ENCODE results near the gene CARMIL1.
"Not testable (repeated sequence)": the region's sequence is repeated elsewhere in the genome, so short reads cannot be mapped to it uniquely, and the experiment has no call there.

Gene CARMIL1

GRCh38 chr6:25441663-25442270, 162.6 kb downstream of the CARMIL1 start:
- DNase-seq (ENCODE audit: low spot score) = no peak

- DNase-seq (ENCODE audit: low spot score) = no peak
Measured at GRCh38 chr6:25442898-25443297, 163.7 kb downstream of the CARMIL1 start.

DNA sequence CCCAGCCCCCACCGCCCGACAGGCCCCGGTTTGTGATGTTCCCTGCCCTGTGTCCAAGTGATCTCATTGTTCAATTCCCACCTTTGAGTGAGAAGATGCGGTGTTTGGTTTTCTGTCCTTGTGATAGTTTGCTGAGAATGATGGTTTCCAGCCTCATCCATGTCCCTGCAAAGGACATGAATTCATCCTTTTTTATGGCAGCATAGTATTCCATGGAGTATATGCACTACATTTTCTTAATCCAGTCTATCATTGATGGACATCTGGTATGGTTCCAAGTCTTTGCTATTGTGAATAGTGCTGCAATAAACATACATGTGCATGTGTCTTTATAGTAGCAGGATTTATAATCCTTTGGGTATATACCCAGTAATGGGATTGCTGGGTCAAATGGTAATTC, 165.3 kb downstream of the CARMIL1 start:
- DNase-seq (ENCODE audit: low spot score) = not testable (repeated sequence)

DNA sequence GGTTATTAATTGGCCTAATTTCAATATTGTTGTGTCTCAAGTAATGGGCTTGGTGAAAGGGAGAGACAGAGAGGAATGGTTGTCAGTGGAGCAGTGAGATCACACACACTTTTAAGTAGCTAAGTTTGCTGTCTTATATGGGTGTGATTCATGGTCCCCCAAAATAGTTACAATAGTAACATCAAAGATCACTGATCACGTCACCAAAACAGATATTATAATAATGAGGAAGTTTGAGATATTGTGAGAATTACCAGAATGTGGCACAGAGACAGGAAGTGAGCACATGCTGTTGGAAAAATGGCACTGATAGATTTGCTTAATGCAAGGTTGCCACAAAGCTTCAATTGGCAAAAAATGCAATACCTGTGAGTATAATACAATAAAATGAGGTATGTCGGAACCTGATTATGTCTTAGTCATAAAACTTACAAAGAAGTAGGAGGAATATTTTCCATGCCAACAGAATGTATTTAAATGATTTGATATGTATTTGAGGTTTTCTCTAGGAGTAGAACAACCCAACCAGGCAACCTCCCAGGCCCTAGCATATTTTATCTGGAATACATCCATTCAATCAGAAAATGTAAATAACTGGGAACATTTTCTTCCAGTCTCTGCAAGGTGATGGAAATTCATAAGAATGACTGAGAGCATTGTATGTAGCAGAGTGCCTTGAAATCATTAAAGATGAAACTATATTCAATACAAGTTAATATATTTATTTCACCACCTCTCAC, 167.8 kb downstream of the CARMIL1 start:
- no peak for DNase-seq (ENCODE audit: low spot score)

DNA sequence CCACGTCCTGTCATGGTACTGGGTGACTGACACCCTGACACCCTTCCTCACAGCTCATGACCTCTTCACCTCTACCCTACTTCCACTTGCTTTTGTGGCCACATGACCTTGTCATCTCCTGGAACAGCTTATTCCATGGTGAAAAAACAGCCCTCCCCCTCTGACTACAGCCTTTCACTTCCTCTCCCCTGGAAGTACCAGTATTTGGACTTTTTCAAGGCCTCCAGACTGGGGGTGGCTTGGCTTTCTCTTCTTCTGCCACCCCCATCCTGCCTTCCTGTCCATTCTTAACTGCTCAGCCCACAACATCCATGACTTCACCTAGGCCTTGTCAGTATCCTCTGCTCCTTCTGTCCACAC, 168.4 kb downstream of the CARMIL1 start:
- no peak for DNase-seq (ENCODE audit: low spot score)

GRCh38 chr6:25448965-25449538, 169.9 kb downstream of the CARMIL1 start:
- no peak for DNase-seq (ENCODE audit: low spot score)

DNA sequence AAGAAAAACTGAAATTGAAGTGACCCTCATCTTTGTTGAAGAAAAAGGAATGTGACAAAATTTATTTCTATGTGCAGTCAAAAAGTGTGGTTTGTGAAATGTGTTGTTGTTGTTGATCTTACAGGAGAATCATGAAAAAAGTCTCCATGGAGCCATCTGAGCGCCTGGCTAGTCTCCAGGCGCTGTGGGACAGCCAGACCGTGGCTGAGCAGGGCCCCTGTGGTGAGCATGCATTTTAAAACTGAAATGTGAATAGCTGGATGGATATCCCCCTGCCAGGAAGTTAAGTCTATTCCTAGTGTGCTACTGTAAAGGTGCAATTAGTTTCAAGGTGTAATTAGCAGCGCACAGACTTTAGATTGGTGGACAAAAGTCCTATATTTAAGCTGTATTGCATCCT, 170.6 kb downstream of the CARMIL1 start:
- no peak for DNase-seq (ENCODE audit: low spot score)

DNA sequence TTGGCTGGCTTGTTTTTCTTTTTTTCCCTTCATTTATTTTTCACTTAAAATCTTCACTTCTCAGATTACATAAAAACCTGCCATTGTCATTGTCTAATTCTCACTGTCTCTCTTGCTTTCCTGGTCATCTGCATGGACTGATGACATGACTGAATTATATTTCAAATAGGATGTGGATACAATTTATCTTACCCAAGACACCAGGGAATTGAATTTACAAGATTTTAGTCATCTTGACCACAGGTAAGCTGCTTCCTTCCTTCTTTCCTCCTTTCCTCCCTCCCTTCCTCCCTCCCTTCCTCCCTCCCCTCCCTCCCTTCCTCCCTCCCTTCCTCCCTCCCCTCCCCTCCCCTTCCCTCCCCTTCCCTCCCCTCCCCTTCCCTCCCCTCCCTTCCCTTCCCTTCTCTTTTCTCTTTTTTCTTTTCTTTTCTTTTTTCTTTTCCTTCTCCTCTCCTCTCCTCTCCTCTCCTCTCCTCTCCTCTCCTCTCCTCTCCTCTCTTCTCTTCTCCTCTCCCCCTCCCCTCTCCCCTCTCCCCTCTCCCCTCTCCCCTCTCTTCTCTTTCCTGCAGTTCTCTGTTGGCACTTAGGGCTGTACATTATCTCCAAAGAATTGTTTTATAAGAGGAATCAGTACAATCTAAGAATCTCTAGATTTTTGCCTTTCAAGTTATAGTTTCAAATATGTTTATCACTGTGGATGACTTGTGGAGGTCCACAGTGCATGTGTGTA, 171.5 kb downstream of the CARMIL1 start:
- DNase-seq (ENCODE audit: low spot score) = no peak

DNA sequence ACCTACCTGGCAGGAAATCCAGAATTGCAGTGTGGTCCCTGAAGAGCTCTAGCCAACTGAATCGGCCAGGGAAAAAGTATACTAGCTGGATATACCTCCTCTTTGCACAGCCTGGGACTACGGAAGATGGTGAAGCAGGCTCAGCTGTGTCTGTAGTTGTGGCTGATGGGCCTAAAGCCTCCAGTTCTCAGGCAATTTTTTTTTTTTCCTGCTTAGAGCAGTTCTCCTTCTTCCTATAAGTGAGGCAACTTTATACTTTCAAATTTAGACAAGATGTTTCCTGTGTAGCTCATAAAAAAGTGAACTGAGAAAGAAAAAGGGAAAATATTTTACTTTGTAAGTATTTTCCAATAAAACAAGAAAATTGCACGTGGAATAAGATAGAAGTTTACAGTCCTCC, 172.9 kb downstream of the CARMIL1 start:
- no peak for DNase-seq (ENCODE audit: low spot score)

GRCh38 chr6:25453288-25453687, 174.1 kb downstream of the CARMIL1 start:
- DNase-seq (ENCODE audit: low spot score) = no peak

DNA sequence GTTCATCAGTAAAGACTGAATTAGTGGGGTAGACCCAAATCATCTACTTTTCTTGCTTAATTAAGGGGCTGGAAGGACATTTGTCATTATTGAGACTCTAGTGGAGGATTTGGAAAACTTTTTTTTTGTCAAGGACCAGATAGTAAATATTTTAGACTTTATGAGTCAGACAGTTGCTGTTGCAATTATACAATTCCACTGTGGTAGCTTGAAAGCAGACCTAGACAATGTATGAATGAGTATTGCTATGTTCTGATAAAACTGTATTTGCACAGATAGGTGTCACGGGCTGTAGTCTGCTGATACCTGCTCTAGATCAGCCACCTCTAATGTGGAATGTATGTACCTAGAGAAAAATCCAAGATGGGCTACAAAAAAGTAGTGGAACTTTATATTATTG, 175.0 kb downstream of the CARMIL1 start:
- no peak for DNase-seq (ENCODE audit: low spot score)

DNA sequence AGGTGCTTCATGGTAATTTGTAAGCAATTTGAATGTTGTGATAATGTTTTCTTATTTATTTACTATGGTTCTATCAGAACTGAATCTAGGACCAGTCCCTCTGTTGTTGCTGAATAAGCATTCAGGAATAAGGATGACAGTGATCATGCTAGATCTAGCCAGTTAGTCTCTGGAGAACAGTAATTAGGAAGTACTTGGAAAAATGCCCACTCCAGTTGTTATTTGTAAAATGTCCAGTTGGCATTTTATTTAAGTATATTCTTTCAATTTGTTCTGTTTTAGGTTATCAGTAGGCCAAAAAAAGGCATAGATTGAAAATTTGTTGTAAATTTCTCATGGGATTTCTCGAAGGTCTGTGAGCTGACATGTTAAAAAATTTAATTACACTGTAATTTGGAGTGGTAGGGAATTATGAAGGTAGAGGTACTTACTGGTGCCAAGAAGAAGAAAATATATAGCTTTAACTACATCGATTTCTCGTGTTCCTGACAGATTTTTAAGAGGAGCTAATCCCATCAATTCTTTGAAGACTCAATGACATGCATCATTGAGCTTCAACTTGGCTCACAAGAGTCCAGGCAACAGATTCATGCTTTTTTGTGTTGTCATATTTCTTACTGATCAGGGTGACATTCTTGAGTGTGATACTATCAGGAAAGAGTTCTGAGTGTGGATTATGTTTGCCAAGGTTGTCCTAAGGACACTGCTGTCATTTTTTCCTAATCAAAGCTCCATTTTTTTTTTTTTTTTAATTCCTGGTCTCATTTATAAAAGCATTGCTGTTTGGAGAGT, 177.3 kb downstream of the CARMIL1 start:
- DNase-seq (ENCODE audit: low spot score) = no peak

DNA sequence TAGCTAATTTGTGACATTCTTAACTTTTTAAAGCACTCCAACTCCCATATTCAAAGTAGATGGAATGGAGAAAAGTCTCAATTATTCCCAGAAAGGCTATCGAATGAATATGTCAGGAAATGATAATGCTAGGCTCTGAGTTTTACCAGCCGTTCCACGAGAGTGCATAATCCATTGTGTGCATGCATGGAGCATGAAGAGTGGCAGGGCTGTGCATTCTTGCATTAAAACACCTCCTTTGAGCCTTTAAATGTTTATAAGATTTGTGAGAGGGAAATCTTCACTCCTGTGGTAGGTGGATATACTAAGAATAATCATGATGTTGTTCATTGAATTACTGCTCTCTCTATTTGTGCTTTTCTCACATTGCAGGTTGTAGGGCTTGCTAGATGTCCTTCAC, 178.3 kb downstream of the CARMIL1 start:
- no peak for DNase-seq (ENCODE audit: low spot score)

GRCh38 chr6:25458485-25458884, 179.3 kb downstream of the CARMIL1 start:
- no peak for DNase-seq (ENCODE audit: low spot score)

DNA sequence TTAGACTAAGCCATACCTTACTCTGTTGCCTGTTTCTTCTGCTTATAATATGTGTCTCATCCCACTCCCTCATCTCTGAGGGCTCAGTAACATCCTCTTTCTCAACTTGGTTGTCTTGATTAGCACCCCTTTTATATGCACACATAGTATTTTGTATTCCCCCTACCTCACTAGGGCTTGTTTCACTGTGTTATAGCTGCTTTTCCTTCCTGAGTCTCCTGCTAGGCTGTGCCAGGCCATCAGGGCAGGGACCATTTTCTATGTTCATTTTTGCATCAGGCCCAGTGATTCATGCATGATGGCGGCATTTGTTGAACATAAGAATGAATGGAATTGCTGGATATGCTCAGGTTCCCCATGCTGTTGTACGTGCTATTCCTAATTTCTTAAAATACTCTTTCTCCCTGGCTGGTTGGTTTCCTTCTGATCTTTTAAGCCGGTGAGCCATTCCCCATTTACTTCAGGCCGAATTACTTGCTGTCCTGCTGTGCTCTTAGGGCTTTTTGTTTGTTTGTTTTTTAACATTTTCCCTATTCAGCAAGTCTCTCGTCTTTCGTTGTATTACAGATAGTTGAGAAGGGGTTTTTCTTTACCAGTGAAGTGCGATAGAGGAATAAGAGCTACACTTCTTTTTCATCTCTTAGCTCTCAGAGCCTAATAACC, 183.2 kb downstream of the CARMIL1 start:
- DNase-seq (ENCODE audit: low spot score) = no peak

DNA sequence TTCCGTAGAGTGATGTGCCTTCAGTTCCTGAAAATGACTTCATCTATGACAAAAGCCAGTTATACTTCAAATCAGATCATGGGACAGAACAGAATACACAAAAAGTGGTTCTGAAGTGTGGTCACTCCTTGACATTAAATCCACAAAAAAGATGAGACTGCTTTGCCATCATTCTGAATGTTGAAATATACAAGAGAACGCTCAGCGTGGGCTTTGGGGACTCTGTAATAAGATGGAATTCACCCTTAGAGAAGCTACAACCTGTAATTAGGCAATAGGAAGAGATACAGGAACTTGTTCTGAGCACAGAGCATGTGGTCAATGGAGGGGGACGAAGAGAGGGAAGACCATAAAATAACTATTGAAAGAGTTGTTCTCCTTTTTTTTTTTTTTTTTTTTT, 184.3 kb downstream of the CARMIL1 start:
- DNase-seq (ENCODE audit: low spot score) = no peak

DNA sequence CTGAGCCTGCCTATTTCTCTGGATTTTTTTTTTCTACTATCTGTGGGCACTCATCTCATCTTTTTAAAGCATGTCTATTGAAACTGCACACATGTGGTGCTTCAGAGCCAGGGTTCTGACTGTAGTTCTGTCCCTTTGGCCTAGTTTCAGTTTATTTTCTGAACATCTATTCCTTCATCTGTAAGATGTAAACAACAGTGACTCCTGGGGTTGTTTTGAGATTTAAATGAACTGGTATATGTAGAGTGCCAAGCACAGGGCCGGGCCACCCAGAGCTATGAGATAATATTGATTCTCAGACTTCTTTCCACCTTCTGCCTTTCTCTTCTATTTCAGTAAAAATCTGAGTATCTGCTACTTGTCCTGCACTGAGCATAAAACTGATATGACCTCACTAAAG, 185.1 kb downstream of the CARMIL1 start:
- DNase-seq (ENCODE audit: low spot score) = no peak

- DNase-seq (ENCODE audit: low spot score) = no peak
Measured at GRCh38 chr6:25465941-25466340, 186.8 kb downstream of the CARMIL1 start.

DNA sequence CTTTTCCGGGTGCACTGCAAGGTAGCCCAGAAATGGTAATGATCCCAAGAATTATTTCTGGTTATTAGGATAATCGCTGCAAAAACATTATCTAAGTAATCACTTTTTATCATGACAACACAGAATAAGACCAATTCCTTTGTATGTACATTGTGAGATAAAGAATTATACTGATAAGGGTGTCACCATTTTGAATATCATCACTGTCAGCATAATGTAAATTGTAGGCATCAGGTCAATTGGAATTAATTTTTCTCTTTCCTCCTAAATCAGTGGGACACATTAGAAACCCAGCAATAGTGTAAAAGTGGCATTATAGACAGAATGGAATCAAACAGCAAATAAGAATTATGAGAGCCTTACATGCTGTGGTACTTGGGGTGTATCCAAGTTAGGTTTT, 189.7 kb downstream of the CARMIL1 start:
- no peak for DNase-seq (ENCODE audit: low spot score)

DNA sequence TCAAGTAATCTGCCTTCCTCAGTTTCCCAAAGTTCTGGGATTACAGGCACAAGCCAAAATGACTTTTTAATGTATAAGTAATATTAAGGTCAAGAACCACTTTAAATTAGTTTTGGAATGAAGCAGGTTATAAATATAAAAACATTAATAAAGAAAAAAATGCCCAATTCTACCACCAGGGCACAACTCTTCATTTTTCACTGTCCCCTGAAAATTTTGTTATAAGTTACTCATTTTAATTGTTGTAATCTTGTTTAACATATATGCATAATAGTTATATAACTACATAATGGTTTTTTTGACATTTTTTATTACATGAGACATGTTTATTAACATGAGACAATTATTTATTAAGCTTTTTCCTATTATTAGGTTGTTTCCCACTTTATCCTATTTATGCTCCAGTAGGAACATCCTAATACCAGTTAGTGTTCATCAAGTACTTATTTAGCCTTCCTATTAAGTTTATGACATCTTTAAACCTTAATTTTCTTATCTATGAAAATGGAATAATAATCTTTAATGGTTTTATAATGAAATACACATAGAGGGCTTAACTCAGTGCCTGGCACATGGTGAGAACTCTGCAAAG, 190.7 kb downstream of the CARMIL1 start:
- no peak for DNase-seq (ENCODE audit: low spot score)

GRCh38 chr6:25472306-25472705, 193.1 kb downstream of the CARMIL1 start:
- no peak for DNase-seq (ENCODE audit: low spot score)

Measured in SK-N-DZ (cell line).